A673 (cell line): ENCODE data around the gene MRPS25. TPM values are rescaled to one million over a fixed set of nuclear protein-coding genes. Genes with fewer than 3 reads are reported as not detected.
"Not testable (repeated sequence)": the region's sequence is repeated elsewhere in the genome, so short reads cannot be mapped to it uniquely, and the experiment has no call there.

Experiments used
- BruUV-seq: library from RNA; stranded (reverse); fragments of 400-500 nt; replicated peaks from 2 replicates; lab custom pipeline; 2021; lab: Mats Ljungman, UMichigan
- CTCF ChIA-PET: fragments of 300-600 bp; sonication (Branson Sonifier 250); formaldehyde crosslinking; loops from one replicate; lab custom pipeline; 2022; ENCODE audit warnings: antibody characterized with exemption; lab: Charles Lee
- POLR2A ChIA-PET: fragments of 300-600 bp; sonication (Branson Sonifier 250); formaldehyde crosslinking; loops from one replicate; lab custom pipeline; 2022; ENCODE audit warnings: antibody characterized with exemption; ENCODE audit not compliant: low non-redundant PET; lab: Charles Lee
- DNase-seq: peaks from one replicate; pipeline ENCODE4 v3.0.0-alpha.2; 2015; ENCODE audit warnings: low spot score
- H3K27ac ChIP-seq: fragments of 200-600 bp; sonication (generic); 2 replicates; pipeline ENCODE4 v1.5.1; 2016; ENCODE audit warnings: mixed run types, low read depth, mild to moderate bottlenecking, mixed read lengths, antibody characterized with exemption, low read length; ENCODE audit not compliant: poor library complexity, severe bottlenecking
- H3K27me3 ChIP-seq: fragments of 200-600 bp; sonication (generic); replicated peaks from 2 replicates; pipeline ENCODE4 v1.6.1; 2017; ENCODE audit warnings: mixed run types, low read depth, mild to moderate bottlenecking, mixed read lengths, antibody characterized with exemption, low read length; ENCODE audit not compliant: insufficient read depth, poor library complexity
- H3K36me3 ChIP-seq: fragments of 200-600 bp; sonication (generic); 2 replicates; pipeline ENCODE4 v1.6.1; 2016; ENCODE audit warnings: mixed run types, mild to moderate bottlenecking, mixed read lengths, antibody characterized with exemption, low read length; ENCODE audit not compliant: insufficient read depth, poor library complexity, severe bottlenecking
- H3K4me1 ChIP-seq: fragments of 200-600 bp; sonication (generic); 2 replicates; pipeline ENCODE4 v1.6.1; 2017; ENCODE audit warnings: mixed run types, mild to moderate bottlenecking, mixed read lengths, antibody characterized with exemption, low read length; ENCODE audit not compliant: insufficient read depth, poor library complexity, severe bottlenecking
- H3K4me3 ChIP-seq: fragments of 200-600 bp; sonication (generic); 2 replicates; pipeline ENCODE4 v1.5.1; 2016; ENCODE audit warnings: low read depth, mixed run types, mild to moderate bottlenecking, mixed read lengths, low read length; ENCODE audit not compliant: poor library complexity, severe bottlenecking
- H3K9me3 ChIP-seq: fragments of 200-600 bp; sonication (generic); 2 replicates; pipeline ENCODE4 v1.6.1; 2016; ENCODE audit warnings: mixed run types, low read depth, mild to moderate bottlenecking, mixed read lengths, antibody characterized with exemption, low read length; ENCODE audit not compliant: poor library complexity, severe bottlenecking
- EZH2 ChIP-seq: fragments of 200-600 bp; sonication (generic); IDR thresholded peaks from 2 replicates; pipeline ENCODE4 v1.6.1; 2017; ENCODE audit warnings: borderline replicate concordance, low read depth, mild to moderate bottlenecking, mixed read lengths, antibody characterized with exemption, low read length; ENCODE audit not compliant: poor library complexity, severe bottlenecking
- intact Hi-C: fragments of 100-400 bp; cut with micrococcal nuclease; formaldehyde crosslinking; loops from one replicate; pipeline ENCODE4 v1.10.0; 2022; ENCODE audit not compliant: unreplicated experiment
- total RNA-seq: library from RNA; stranded (reverse); gene quantifications from 2 replicates; pipeline ENCODE4 v1.2.3, GENCODE V29; 2021
- TF ChIP-seq, protein P1 (sequence below): fragments of 300-800, 200-600 bp; sonication (generic); conservative IDR thresholded peaks from 2 replicates; pipeline ENCODE4 v1.5.1; 2017; ENCODE audit warnings: low read depth, mild to moderate bottlenecking, antibody characterized with exemption, low read length, moderate library complexity, mixed read lengths

MRPS25 gene
- total RNA-seq, 1 experiment from 2014 or later = 91.3 TPM

DNA sequence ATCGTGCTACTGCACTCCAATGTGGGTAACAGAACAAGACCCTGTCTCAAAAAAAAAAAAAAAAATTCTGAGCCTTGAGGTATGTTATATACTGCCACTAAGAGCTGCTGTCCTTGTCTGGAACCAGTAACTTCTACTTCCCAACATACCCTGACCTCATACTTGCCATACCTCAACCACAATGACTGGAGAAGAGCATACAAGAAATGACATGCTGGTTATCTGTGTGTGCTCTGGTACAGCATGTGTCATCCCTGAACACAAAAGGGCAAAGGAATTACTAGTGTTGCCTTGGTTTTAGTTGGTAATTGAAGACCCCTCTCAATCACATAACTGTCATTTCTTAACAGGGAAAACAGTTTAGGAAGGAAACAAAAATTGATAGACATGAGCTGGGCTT is 54.5 kb downstream of the MRPS25 start:
- H3K4me3 ChIP-seq = no peak overlapping the region
- DNase-seq = no peak
- ChIA-PET CTCF (no interaction called here), POLR2A (no interaction called here)
- H3K36me3 ChIP-seq = peaks cover 20% of the 10 kb centered on the region
- no peak overlapping the region for H3K27ac ChIP-seq
- H3K9me3 ChIP-seq = no peaks in the 10 kb centered on the region
- H3K27me3 ChIP-seq = no peaks in the 10 kb centered on the region
- intact Hi-C loops = no loop called here
- TF ChIP-seq, protein P1, sequence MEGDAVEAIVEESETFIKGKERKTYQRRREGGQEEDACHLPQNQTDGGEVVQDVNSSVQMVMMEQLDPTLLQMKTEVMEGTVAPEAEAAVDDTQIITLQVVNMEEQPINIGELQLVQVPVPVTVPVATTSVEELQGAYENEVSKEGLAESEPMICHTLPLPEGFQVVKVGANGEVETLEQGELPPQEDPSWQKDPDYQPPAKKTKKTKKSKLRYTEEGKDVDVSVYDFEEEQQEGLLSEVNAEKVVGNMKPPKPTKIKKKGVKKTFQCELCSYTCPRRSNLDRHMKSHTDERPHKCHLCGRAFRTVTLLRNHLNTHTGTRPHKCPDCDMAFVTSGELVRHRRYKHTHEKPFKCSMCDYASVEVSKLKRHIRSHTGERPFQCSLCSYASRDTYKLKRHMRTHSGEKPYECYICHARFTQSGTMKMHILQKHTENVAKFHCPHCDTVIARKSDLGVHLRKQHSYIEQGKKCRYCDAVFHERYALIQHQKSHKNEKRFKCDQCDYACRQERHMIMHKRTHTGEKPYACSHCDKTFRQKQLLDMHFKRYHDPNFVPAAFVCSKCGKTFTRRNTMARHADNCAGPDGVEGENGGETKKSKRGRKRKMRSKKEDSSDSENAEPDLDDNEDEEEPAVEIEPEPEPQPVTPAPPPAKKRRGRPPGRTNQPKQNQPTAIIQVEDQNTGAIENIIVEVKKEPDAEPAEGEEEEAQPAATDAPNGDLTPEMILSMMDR = no peak
- no peak for TF ChIP-seq EZH2
- no TSS peak for BruUV-seq
- H3K4me1 ChIP-seq = no peaks in the 10 kb centered on the region

DNA sequence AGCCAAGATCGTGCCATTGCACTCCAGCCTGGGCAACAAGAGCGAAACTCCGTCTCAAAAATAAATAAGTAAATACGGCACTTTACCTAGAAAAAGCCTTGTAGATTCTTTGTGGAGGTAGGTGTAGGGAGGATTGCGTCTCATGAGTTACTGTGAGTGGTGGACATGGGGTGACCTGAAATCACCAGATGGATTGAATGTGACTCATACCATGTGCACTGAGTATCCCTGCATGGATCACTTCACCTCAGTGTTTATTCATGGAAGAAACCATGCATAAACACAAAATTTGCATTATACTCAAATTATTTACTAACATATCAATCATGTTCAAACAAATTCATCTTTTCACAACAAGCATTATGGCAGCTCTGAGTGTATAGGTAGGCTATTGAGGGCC is 55.9 kb downstream of the MRPS25 start:
- H3K27me3 ChIP-seq = no peaks in the 10 kb centered on the region
- POLR2A ChIA-PET = no interaction called here
- no peak overlapping the region for H3K27ac ChIP-seq
- BruUV-seq = no TSS peak
- intact Hi-C loops = no loop called here
- H3K36me3 ChIP-seq = peaks cover 16% of the 10 kb centered on the region
- CTCF ChIA-PET = no interaction called here
- no peak for TF ChIP-seq EZH2
- TF ChIP-seq, protein P1 = no peak
- DNase-seq = no peak
- no peaks in the 10 kb centered on the region for H3K4me1 ChIP-seq
- no peaks in the 10 kb centered on the region for H3K9me3 ChIP-seq
- no peak overlapping the region for H3K4me3 ChIP-seq

DNA sequence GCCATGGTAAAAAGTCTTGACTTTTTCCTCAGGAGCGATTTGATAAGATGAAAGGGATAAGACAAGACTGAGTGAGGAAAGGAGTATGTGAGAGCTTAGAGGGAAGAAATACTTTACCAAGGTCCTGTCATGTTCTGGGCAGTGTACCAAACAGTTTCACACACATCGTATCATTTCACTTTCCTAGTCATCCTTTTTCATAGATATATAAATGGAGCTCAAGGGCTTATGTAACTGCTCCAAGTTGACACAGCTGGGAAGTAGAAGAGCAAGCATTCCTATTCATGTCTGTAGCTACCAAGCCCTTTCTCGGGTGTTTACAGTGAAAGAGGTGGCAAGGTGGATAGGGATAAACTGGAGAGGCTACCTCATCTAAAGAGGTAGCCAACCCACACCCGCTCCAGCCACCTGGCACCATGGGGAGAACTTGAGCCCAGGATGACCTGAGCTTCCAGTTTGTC is 57.4 kb downstream of the MRPS25 start:
- ChIA-PET CTCF (no interaction called here), POLR2A (no interaction called here)
- no TSS peak for BruUV-seq
- TF ChIP-seq, protein P1 = no peak
- TF ChIP-seq EZH2 = no peak
- Histone ChIP-seq H3K4me3 (no peak overlapping the region), H3K36me3 (peaks cover 13% of the 10 kb centered on the region), H3K27me3 (no peaks in the 10 kb centered on the region), H3K4me1 (no peaks in the 10 kb centered on the region), H3K9me3 (no peaks in the 10 kb centered on the region), H3K27ac (no peak overlapping the region)
- intact Hi-C loops = no loop called here
- no peak for DNase-seq

DNA sequence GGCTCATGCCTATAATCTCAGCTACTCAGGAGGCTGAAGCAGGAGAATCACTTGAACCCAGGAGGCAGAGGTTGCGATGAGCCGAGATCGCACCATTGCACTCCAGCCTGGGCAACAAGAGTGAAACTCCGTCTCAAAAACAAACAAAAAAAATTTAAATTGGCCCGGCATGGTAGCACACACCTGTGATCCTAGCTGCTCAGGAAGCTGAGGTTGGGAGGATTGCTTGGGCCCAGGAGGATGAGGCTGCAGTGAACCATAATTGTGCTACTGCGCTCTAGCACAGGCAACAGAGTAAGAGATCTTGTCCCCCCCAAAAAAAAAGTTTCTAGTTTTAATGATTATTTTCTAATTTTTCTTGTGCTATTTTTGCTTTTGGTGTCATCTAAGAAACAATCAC is 65.9 kb downstream of the MRPS25 start:
- BruUV-seq, H3K36me3 ChIP-seq, H3K27me3 ChIP-seq, H3K4me3 ChIP-seq, H3K4me1 ChIP-seq, H3K27ac ChIP-seq, intact Hi-C loops, DNase-seq, H3K9me3 ChIP-seq, POLR2A ChIA-PET, CTCF ChIA-PET: not testable (repeated sequence)

Other genes with a start within 250 kb of the MRPS25 start
- not detected in 2 replicates for gene FGD5, start 246.4 kb downstream of the MRPS25 start, total RNA-seq
- 56.5 and 56.8 TPM in 2 replicates for gene NR2C2, start 117.7 kb downstream of the MRPS25 start, total RNA-seq
- 31.2 and 35.2 TPM in 2 replicates for gene RBSN, start 33.8 kb upstream of the MRPS25 start, total RNA-seq
- 38.6 and 40.7 TPM in 2 replicates for gene CAPN7, start 140.9 kb upstream of the MRPS25 start, total RNA-seq